22Rv1 (cell line): Measurements from ENCODE around the gene GADL1.

Experiments used
- CTCF ChIP-seq: fragments of 450-650 bp; IDR thresholded peaks from 2 replicates; pipeline ENCODE4 v1.5.1; 2017; ENCODE audit warnings: mild to moderate bottlenecking
- ZFX ChIP-seq: fragments of 450-650 bp; IDR thresholded peaks from 2 replicates; pipeline ENCODE4 v1.6.1; 2017; ENCODE audit warnings: antibody characterized with exemption, borderline replicate concordance

GRCh38 chr3:30893678-30894325, 659 bp downstream of the GADL1 start:
- TF ChIP-seq CTCF (no peak), ZFX (no peak)
